ENCODE measurements around the gene MED7. TPM values are rescaled to one million over a fixed set of nuclear protein-coding genes. Genes with fewer than 3 reads are reported as not detected.

The MED7 gene, protein sequence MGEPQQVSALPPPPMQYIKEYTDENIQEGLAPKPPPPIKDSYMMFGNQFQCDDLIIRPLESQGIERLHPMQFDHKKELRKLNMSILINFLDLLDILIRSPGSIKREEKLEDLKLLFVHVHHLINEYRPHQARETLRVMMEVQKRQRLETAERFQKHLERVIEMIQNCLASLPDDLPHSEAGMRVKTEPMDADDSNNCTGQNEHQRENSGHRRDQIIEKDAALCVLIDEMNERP
- polyA plus RNA-seq (2013): 8.6 and 8.9 TPM in 2 replicates

DNA sequence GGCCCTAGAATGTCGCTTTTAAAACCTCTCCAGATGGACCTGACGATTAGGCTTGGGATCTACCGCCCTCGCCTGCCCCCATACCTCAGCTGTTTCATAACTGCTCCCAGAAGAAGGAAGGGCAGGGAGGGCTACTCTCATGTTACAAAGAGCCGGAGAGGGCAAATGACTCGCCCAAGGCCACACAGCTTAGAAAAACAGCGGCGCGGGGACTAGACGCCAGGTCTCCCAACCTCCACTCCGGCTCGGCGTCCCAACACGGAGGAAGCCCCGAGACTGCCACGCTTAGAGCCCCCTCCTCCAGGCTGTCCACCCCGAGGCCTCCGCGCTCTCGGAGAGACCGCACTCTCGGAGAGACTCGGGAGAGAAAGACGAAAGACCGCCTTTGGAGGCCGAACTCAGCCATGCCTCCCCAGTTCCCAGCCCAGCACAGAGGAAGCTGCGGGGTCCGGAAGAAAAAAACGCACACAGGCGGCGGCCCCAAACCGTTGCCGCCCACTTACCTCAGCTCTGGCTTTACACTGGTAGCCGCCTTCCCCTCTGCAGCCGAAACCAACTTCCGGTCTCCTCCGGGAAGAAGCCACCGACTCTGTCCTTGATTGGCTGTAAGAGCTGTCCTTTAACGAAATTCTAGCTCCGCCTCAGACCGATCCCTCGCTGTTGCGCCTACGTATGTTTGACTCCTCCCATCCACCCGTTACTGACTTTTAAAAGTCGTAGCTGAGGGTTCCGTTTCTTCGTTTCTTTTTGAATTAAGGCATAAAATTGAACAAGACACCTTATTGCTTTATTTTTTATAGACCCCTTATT is at the start of gene MED7:
Gene MED7 (minus strand): TSS at position 549 of the 810 bp plus-strand sequence. CDS start 3,434 bp downstream, outside the sequence.
- Histone ChIP-seq H2BK120ac (ENCODE audit: insufficient read depth, low read length, poor library complexity) (peak within 1 kb of the TSS; percentile 74), H2AK5ac (ENCODE audit: low read length) (peak within 1 kb of the TSS; percentile 95), H3K4ac (ENCODE audit: low read depth, low read length) (peak within 1 kb of the TSS; percentile 93), H3K27me3 (ENCODE audit: insufficient read depth, low read length) (no peaks in the 10 kb centered on the region), H3K79me2 (ENCODE audit: control insufficient read depth, insufficient read depth, low read length, poor library complexity) (peaks cover 5% of the 10 kb centered on the region), H2BK5ac (ENCODE audit: low read depth, low read length, poor library complexity) (peak within 1 kb of the TSS; percentile 61), H2BK12ac (ENCODE audit: low read length) (peak within 1 kb of the TSS; percentile 8), H3K23ac (ENCODE audit: low read length) (no peak within 1 kb of the TSS), H3K9ac (ENCODE audit: low read length) (peak within 1 kb of the TSS; percentile 74), H3K14ac (ENCODE audit: low read length) (peak within 1 kb of the TSS; percentile 99), H4K12ac (ENCODE audit: low read depth, low read length) (peak within 1 kb of the TSS; percentile 97), H3K36me3 (ENCODE audit: control insufficient read depth in 1 of 2, insufficient read depth in 2 of 2, low read length in 2 of 2) (peaks cover 0 to 5% of the 10 kb centered on the region in 2 experiments), H3K18ac (ENCODE audit: low read length) (peak within 1 kb of the TSS; percentile 90), H3K9me3 (ENCODE audit: insufficient read depth, low read depth, low read length) (no peaks in the 10 kb centered on the region), H3K27ac (ENCODE audit: low read depth, low read length) (peak within 1 kb of the TSS; percentile 12), H3K79me1 (ENCODE audit: low read length) (peaks cover 6% of the 10 kb centered on the region), H3K4me1 (ENCODE audit: control insufficient read depth in 1 of 2, insufficient read depth in 2 of 2, low read length in 2 of 2) (no peaks in the 10 kb centered on the region), H2AFZ (ENCODE audit: insufficient read depth, low read length, poor library complexity) (peak within 1 kb of the TSS; percentile 89), H3K4me2 (ENCODE audit: low read length) (peak within 1 kb of the TSS; percentile 72), H4K8ac (ENCODE audit: low read depth, low read length) (peak within 1 kb of the TSS; percentile 89), H3K4me3 (ENCODE audit: low read depth, low read length) (peak within 1 kb of the TSS; percentile 81), H4K91ac (ENCODE audit: low read depth, low read length) (peak within 1 kb of the TSS; percentile 94)
- DNase-seq: peak; percentile 97 to 99
- WGBS (ENCODE audit: extremely low coverage, insufficient coverage, insufficient read length): no CpG with 5 or more reads among the region's 48 CpGs

DNA sequence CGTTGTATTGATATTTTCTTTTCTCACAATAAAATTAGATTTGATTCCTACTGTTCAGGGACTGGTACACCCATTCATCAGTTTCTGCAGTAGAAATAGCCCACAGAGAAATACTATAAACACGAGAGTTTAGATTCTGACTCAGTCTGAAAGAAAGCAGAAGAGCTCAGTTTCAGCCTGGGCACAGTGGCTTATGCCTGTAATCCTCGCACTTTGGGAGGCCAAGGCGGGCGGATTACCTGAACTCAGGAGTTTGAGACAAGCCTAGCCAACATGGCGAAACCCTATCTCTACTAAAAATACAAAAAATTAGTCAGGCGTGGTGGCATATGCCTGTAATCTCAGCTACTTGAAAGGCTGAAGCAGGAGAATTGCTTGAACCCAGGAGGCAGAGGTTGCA is 46.6 kb upstream of the MED7 start:
- Histone ChIP-seq H2BK12ac (ENCODE audit: low read length) (no peak overlapping the region), H3K23ac (ENCODE audit: low read length) (no peak overlapping the region), H3K36me3 (ENCODE audit: control insufficient read depth in 1 of 2, insufficient read depth in 2 of 2, low read length in 2 of 2) (no peaks in the 10 kb centered on the region), H3K27ac (ENCODE audit: low read depth, low read length) (no peak overlapping the region), H3K9me3 (ENCODE audit: insufficient read depth, low read depth, low read length) (no peaks in the 10 kb centered on the region), H4K8ac (ENCODE audit: low read depth, low read length) (no peak overlapping the region), H3K14ac (ENCODE audit: low read length) (no peak overlapping the region), H3K79me1 (ENCODE audit: low read length) (no peaks in the 10 kb centered on the region), H3K4me2 (ENCODE audit: low read length) (no peak overlapping the region), H2AK5ac (ENCODE audit: low read length) (no peak overlapping the region), H3K4me3 (ENCODE audit: low read depth, low read length) (no peak overlapping the region), H3K4me1 (ENCODE audit: control insufficient read depth in 1 of 2, insufficient read depth in 2 of 2, low read length in 2 of 2) (no peaks in the 10 kb centered on the region), H3K18ac (ENCODE audit: low read length) (no peak overlapping the region), H3K4ac (ENCODE audit: low read depth, low read length) (no peak overlapping the region), H3K79me2 (ENCODE audit: control insufficient read depth, insufficient read depth, low read length, poor library complexity) (no peaks in the 10 kb centered on the region), H2BK120ac (ENCODE audit: insufficient read depth, low read length, poor library complexity) (no peak overlapping the region), H3K27me3 (ENCODE audit: insufficient read depth, low read length) (no peaks in the 10 kb centered on the region), H3K9ac (ENCODE audit: low read length) (no peak overlapping the region), H4K91ac (ENCODE audit: low read depth, low read length) (no peak overlapping the region), H2BK5ac (ENCODE audit: low read depth, low read length, poor library complexity) (no peak overlapping the region), H4K12ac (ENCODE audit: low read depth, low read length) (no peak overlapping the region), H2AFZ (ENCODE audit: insufficient read depth, low read length, poor library complexity) (no peak overlapping the region)
- WGBS (ENCODE audit: extremely low coverage, insufficient coverage, insufficient read length): no CpG with 5 or more reads among the region's 7 CpGs
- DNase-seq: no peak

DNA sequence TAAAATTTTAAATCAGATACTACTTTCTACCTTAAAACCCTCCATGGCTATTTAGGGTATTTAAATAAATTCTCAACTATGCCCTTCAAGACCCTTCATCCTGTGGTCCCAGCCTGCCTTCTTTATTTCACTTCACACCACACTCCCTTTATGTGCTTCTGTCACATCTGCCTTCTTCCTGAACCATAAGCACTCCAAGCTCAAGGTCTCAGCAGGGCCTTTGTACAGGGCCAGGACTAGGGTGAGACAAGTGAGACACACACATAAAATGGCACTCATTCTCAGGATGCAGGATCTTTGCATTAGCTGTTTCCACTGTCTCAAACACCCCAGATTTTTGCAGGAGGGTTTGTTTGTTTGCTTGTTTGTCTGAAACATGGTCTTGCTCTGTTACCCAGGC is 45.6 kb upstream of the MED7 start:
- no peaks in the 10 kb centered on the region for H3K4me1 ChIP-seq (ENCODE audit: control insufficient read depth in 1 of 2, insufficient read depth in 2 of 2, low read length in 2 of 2)
- H3K18ac ChIP-seq (ENCODE audit: low read length): no peak overlapping the region
- no peak overlapping the region for H2BK5ac ChIP-seq (ENCODE audit: low read depth, low read length, poor library complexity)
- no peak overlapping the region for H3K14ac ChIP-seq (ENCODE audit: low read length)
- H3K4me3 ChIP-seq (ENCODE audit: low read depth, low read length): no peak overlapping the region
- H3K4ac ChIP-seq (ENCODE audit: low read depth, low read length): no peak overlapping the region
- no peak overlapping the region for H3K4me2 ChIP-seq (ENCODE audit: low read length)
- no peaks in the 10 kb centered on the region for H3K36me3 ChIP-seq (ENCODE audit: control insufficient read depth in 1 of 2, insufficient read depth in 2 of 2, low read length in 2 of 2)
- no peaks in the 10 kb centered on the region for H3K79me2 ChIP-seq (ENCODE audit: control insufficient read depth, insufficient read depth, low read length, poor library complexity)
- H2AFZ ChIP-seq (ENCODE audit: insufficient read depth, low read length, poor library complexity): no peak overlapping the region
- no peak overlapping the region for H3K27ac ChIP-seq (ENCODE audit: low read depth, low read length)
- H2BK120ac ChIP-seq (ENCODE audit: insufficient read depth, low read length, poor library complexity): no peak overlapping the region
- no peak overlapping the region for H4K8ac ChIP-seq (ENCODE audit: low read depth, low read length)
- H3K9ac ChIP-seq (ENCODE audit: low read length): no peak overlapping the region
- H3K79me1 ChIP-seq (ENCODE audit: low read length): no peaks in the 10 kb centered on the region
- H4K91ac ChIP-seq (ENCODE audit: low read depth, low read length): no peak overlapping the region
- H3K27me3 ChIP-seq (ENCODE audit: insufficient read depth, low read length): no peaks in the 10 kb centered on the region
- H3K23ac ChIP-seq (ENCODE audit: low read length): no peak overlapping the region
- H3K9me3 ChIP-seq (ENCODE audit: insufficient read depth, low read depth, low read length): no peaks in the 10 kb centered on the region
- DNase-seq: no peak
- H4K12ac ChIP-seq (ENCODE audit: low read depth, low read length): no peak overlapping the region
- no peak overlapping the region for H2BK12ac ChIP-seq (ENCODE audit: low read length)
- no peak overlapping the region for H2AK5ac ChIP-seq (ENCODE audit: low read length)

DNA sequence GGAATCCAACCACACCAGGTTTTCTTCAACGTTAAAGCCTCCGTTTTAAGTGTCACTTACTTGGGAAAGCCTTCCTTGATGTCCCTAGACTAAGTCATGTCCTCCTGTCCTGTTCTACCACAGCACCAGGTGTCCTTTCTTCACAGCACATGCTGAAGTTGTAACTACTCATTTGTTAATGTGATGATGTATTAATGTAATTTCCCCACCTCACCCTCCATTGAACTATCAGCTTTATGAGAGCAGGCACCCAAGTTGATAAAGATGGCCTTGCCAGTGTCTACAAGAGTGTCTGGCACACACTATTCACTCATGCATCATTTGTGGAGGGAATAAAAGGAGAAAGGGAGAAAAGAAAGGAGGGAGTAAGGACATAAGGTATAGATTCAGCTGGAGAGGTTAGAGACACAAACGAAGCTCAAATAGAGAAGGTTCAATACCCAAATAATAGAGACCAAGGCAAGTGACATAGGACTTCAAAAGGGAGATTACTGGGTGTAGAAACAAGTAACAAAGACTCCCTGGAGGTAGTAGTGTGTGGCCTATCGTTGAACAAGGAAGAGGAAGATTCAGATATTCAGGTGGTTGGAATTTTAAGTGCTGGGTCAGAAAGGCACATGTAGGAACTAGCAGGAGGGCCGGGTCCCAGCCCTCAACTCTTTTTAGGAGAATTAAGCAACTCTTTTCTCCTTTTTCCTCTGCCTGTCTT is 44.5 kb upstream of the MED7 start:
- no peaks in the 10 kb centered on the region for H3K79me1 ChIP-seq (ENCODE audit: low read length)

More for the DNA sequence above, 44.5 kb upstream of the MED7 start:
- Histone ChIP-seq H3K4ac (ENCODE audit: low read depth, low read length) (no peak overlapping the region), H3K18ac (ENCODE audit: low read length) (no peak overlapping the region), H3K27me3 (ENCODE audit: insufficient read depth, low read length) (no peaks in the 10 kb centered on the region), H3K9ac (ENCODE audit: low read length) (no peak overlapping the region), H2BK5ac (ENCODE audit: low read depth, low read length, poor library complexity) (no peak overlapping the region), H4K91ac (ENCODE audit: low read depth, low read length) (no peak overlapping the region), H3K23ac (ENCODE audit: low read length) (no peak overlapping the region), H3K27ac (ENCODE audit: low read depth, low read length) (no peak overlapping the region), H2AFZ (ENCODE audit: insufficient read depth, low read length, poor library complexity) (no peak overlapping the region), H3K14ac (ENCODE audit: low read length) (no peak overlapping the region), H2BK120ac (ENCODE audit: insufficient read depth, low read length, poor library complexity) (no peak overlapping the region), H2BK12ac (ENCODE audit: low read length) (no peak overlapping the region), H4K12ac (ENCODE audit: low read depth, low read length) (no peak overlapping the region), H3K4me1 (ENCODE audit: control insufficient read depth in 1 of 2, insufficient read depth in 2 of 2, low read length in 2 of 2) (no peaks in the 10 kb centered on the region), H2AK5ac (ENCODE audit: low read length) (no peak overlapping the region), H3K79me2 (ENCODE audit: control insufficient read depth, insufficient read depth, low read length, poor library complexity) (no peaks in the 10 kb centered on the region), H3K36me3 (ENCODE audit: control insufficient read depth in 1 of 2, insufficient read depth in 2 of 2, low read length in 2 of 2) (no peaks in the 10 kb centered on the region), H3K9me3 (ENCODE audit: insufficient read depth, low read depth, low read length) (no peaks in the 10 kb centered on the region), H3K4me3 (ENCODE audit: low read depth, low read length) (no peak overlapping the region), H3K4me2 (ENCODE audit: low read length) (no peak overlapping the region), H4K8ac (ENCODE audit: low read depth, low read length) (no peak overlapping the region)
- no CpG with 5 or more reads among the region's 5 CpGs for WGBS (ENCODE audit: extremely low coverage, insufficient coverage, insufficient read length)
- DNase-seq: no peak

Data from trophoblast cell (in vitro differentiated cells and primary cell).